Neural cell (in vitro differentiated cells): Measurements from ENCODE around the gene FBXL2. TPM values are rescaled to one million over a fixed set of nuclear protein-coding genes. Genes with fewer than 3 reads are reported as not detected.

Source experiments
- H2AFZ ChIP-seq: fragments of 200-600, 300-800 bp; sonication (generic), shearing (Covaris generic); 2 replicates; pipeline ENCODE4 v1.6.0; 2014; ENCODE audit warnings: low read depth, mild to moderate bottlenecking, antibody characterized with exemption, low read length, moderate library complexity
- H3F3A ChIP-seq: fragments of 200-600 bp; shearing (Covaris generic); 2 replicates; pipeline ENCODE4 v1.6.1; 2016; ENCODE audit warnings: mild to moderate bottlenecking, moderate library complexity, mixed read lengths, antibody characterized with exemption, low read length; ENCODE audit not compliant: insufficient read depth, poor library complexity, severe bottlenecking
- H3K27ac ChIP-seq: fragments of 200-600, 300-800 bp; sonication (generic), shearing (Covaris generic); 2 replicates; pipeline ENCODE4 v1.5.1; 2014; ENCODE audit warnings: mild to moderate bottlenecking, low read length, moderate library complexity
- H3K27me3 ChIP-seq: fragments of 300-800, 200-600 bp; sonication (generic), shearing (Covaris generic); 2 replicates; pipeline ENCODE4 v1.6.0; 2014; ENCODE audit warnings: mild to moderate bottlenecking, low read depth, low read length, moderate library complexity; ENCODE audit not compliant: insufficient read depth
- H3K36me3 ChIP-seq: fragments of 300-800, 200-600 bp; sonication (generic), shearing (Covaris generic); 2 replicates; pipeline ENCODE4 v1.5.1; 2014; ENCODE audit warnings: mild to moderate bottlenecking, antibody characterized with exemption, low read length, moderate library complexity; ENCODE audit not compliant: insufficient read depth
- H3K4me2 ChIP-seq: fragments of 300-800, 200-600 bp; sonication (generic), shearing (Covaris generic); 2 replicates; pipeline ENCODE4 v1.6.0; 2014; ENCODE audit warnings: mild to moderate bottlenecking, low read length
- H3K4me3 ChIP-seq: fragments of 300-800, 200-600 bp; sonication (generic), shearing (Covaris generic); 2 replicates; pipeline ENCODE4 v1.5.1; 2014; ENCODE audit warnings: mild to moderate bottlenecking, low read length, moderate library complexity
- H3K79me2 ChIP-seq: fragments of 200-600 bp; shearing (Covaris generic); replicated peaks from 2 replicates; pipeline ENCODE4 v1.6.0; 2014; ENCODE audit warnings: mild to moderate bottlenecking, low read length, moderate library complexity; ENCODE audit not compliant: insufficient read depth
- H3K9ac ChIP-seq: fragments of 300-800, 200-600 bp; sonication (generic), shearing (Covaris generic); 2 replicates; pipeline ENCODE4 v1.6.1; 2016; ENCODE audit warnings: mild to moderate bottlenecking, low read length, mixed read lengths
- H3K9me2 ChIP-seq: fragments of 200-600 bp; shearing (Covaris generic); 2 replicates; pipeline ENCODE4 v1.6.1; 2016; ENCODE audit warnings: mild to moderate bottlenecking, low read length, mixed read lengths; ENCODE audit not compliant: insufficient read depth
- H3K9me3 ChIP-seq: fragments of 200-600, 300-800 bp; sonication (generic), shearing (Covaris generic); 2 replicates; pipeline ENCODE4 v1.6.1; 2016; ENCODE audit warnings: mild to moderate bottlenecking, mixed run types, low read length, moderate library complexity, mixed read lengths
- H4K20me1 ChIP-seq: fragments of 200-600 bp; shearing (Covaris generic); 2 replicates; pipeline ENCODE4 v1.6.1; 2016; ENCODE audit warnings: mild to moderate bottlenecking, mixed run types; ENCODE audit not compliant: insufficient read depth
- EP300 ChIP-seq: fragments of 450-650 bp; conservative IDR thresholded peaks from 2 replicates; pipeline ENCODE4 v1.6.1; 2014; ENCODE audit warnings: antibody characterized with exemption, mild to moderate bottlenecking, moderate library complexity; ENCODE audit not compliant: poor library complexity, severe bottlenecking
- EZH2 ChIP-seq: fragments of 200-600, 300-800 bp; shearing (Covaris generic), sonication (generic); IDR thresholded peaks from 2 replicates; pipeline ENCODE4 v1.6.1; 2014; ENCODE audit warnings: antibody characterized with exemption, low read length, borderline replicate concordance, mild to moderate bottlenecking; ENCODE audit not compliant: insufficient read depth, poor library complexity, severe bottlenecking
- MXI1 ChIP-seq: fragments of 450-650 bp; conservative IDR thresholded peaks from 2 replicates; pipeline ENCODE4 v1.6.1; 2014; ENCODE audit warnings: antibody characterized with exemption, mild to moderate bottlenecking; ENCODE audit not compliant: poor library complexity, severe bottlenecking
- POLR2AphosphoS5 ChIP-seq: IDR thresholded peaks from 2 replicates; pipeline ENCODE4 v1.6.1; 2012
- RAD21 ChIP-seq: fragments of 450-650 bp; conservative IDR thresholded peaks from 2 replicates; pipeline ENCODE4 v1.6.1; 2014; ENCODE audit warnings: antibody characterized with exemption, mild to moderate bottlenecking, moderate library complexity
- SMC3 ChIP-seq: fragments of 450-650 bp; conservative IDR thresholded peaks from 2 replicates; pipeline ENCODE4 v1.6.1; 2014; ENCODE audit warnings: antibody characterized with exemption, mild to moderate bottlenecking, moderate library complexity; ENCODE audit not compliant: poor library complexity
- TAF1 ChIP-seq: IDR thresholded peaks from 2 replicates; pipeline ENCODE4 v1.6.1; 2012; ENCODE audit warnings: low read depth
- polyA plus RNA-seq: library from polyadenylated mRNA; depleted of rRNA; stranded (reverse); fragments of >200 nt; gene quantifications from 2 replicates; pipeline ENCODE4 v1.2.3, GENCODE V29; 2014
- TF ChIP-seq, protein P1 (sequence below): fragments of 450-650 bp; IDR thresholded peaks from 2 replicates; pipeline ENCODE4 v1.5.1; 2014; ENCODE audit warnings: antibody characterized with exemption, mild to moderate bottlenecking, moderate library complexity; ENCODE audit not compliant: poor library complexity, severe bottlenecking
- TF ChIP-seq, protein P2 (sequence below): IDR thresholded peaks from 2 replicates; pipeline ENCODE4 v1.6.1; 2012; ENCODE audit warnings: borderline replicate concordance

Gene FBXL2
- polyA plus RNA-seq, 1 donor from 2014 or later: 82.0 TPM

DNA sequence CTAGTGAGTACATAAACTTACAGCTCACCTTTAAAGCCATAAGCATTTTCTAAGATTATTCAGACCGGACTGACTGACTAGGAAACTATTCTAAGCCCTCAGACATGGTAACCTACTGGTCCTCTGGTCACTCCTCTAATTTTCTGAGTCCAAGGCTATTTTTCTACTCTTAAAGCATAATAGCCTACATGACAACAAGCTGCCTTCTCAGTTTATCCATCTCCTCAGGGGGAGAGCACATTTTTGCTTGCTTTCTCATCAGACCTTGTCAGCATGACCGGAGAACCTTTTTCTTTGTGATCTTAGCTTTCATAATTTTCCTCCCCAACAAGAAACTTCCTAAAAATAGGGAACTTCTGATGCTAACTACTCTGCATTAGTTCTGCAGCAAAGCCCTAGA, 124.5 kb downstream of the FBXL2 start:
- no peak overlapping the region for H3K4me3 ChIP-seq
- H3K27ac ChIP-seq: no peak overlapping the region
- H3K9me3 ChIP-seq: no peaks in the 10 kb centered on the region
- no peaks in the 10 kb centered on the region for H3K79me2 ChIP-seq
- TF ChIP-seq POLR2AphosphoS5: no peak
- TF ChIP-seq, protein P1, sequence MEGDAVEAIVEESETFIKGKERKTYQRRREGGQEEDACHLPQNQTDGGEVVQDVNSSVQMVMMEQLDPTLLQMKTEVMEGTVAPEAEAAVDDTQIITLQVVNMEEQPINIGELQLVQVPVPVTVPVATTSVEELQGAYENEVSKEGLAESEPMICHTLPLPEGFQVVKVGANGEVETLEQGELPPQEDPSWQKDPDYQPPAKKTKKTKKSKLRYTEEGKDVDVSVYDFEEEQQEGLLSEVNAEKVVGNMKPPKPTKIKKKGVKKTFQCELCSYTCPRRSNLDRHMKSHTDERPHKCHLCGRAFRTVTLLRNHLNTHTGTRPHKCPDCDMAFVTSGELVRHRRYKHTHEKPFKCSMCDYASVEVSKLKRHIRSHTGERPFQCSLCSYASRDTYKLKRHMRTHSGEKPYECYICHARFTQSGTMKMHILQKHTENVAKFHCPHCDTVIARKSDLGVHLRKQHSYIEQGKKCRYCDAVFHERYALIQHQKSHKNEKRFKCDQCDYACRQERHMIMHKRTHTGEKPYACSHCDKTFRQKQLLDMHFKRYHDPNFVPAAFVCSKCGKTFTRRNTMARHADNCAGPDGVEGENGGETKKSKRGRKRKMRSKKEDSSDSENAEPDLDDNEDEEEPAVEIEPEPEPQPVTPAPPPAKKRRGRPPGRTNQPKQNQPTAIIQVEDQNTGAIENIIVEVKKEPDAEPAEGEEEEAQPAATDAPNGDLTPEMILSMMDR: no peak
- TF ChIP-seq EP300: no peak
- TF ChIP-seq MXI1: no peak
- TF ChIP-seq, protein P2, sequence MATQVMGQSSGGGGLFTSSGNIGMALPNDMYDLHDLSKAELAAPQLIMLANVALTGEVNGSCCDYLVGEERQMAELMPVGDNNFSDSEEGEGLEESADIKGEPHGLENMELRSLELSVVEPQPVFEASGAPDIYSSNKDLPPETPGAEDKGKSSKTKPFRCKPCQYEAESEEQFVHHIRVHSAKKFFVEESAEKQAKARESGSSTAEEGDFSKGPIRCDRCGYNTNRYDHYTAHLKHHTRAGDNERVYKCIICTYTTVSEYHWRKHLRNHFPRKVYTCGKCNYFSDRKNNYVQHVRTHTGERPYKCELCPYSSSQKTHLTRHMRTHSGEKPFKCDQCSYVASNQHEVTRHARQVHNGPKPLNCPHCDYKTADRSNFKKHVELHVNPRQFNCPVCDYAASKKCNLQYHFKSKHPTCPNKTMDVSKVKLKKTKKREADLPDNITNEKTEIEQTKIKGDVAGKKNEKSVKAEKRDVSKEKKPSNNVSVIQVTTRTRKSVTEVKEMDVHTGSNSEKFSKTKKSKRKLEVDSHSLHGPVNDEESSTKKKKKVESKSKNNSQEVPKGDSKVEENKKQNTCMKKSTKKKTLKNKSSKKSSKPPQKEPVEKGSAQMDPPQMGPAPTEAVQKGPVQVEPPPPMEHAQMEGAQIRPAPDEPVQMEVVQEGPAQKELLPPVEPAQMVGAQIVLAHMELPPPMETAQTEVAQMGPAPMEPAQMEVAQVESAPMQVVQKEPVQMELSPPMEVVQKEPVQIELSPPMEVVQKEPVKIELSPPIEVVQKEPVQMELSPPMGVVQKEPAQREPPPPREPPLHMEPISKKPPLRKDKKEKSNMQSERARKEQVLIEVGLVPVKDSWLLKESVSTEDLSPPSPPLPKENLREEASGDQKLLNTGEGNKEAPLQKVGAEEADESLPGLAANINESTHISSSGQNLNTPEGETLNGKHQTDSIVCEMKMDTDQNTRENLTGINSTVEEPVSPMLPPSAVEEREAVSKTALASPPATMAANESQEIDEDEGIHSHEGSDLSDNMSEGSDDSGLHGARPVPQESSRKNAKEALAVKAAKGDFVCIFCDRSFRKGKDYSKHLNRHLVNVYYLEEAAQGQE: no peak
- no peak for TF ChIP-seq SMC3
- TF ChIP-seq RAD21: no peak
- TF ChIP-seq TAF1: no peak
- no peak for TF ChIP-seq EZH2
- H3K9ac ChIP-seq: no peak overlapping the region
- no peak overlapping the region for H2AFZ ChIP-seq
- H3K27me3 ChIP-seq: no peaks in the 10 kb centered on the region
- H3F3A ChIP-seq: no peaks in the 10 kb centered on the region
- peaks cover 18% of the 10 kb centered on the region for H3K36me3 ChIP-seq
- no peaks in the 10 kb centered on the region for H4K20me1 ChIP-seq
- H3K4me2 ChIP-seq: no peak overlapping the region
- no peaks in the 10 kb centered on the region for H3K9me2 ChIP-seq

- TF ChIP-seq, protein P2: no peak
- TF ChIP-seq MXI1: no peak
- no peak for TF ChIP-seq SMC3
- TF ChIP-seq EP300: no peak
- TF ChIP-seq TAF1: no peak
- TF ChIP-seq POLR2AphosphoS5: no peak
- TF ChIP-seq, protein P1: no peak
- no peak for TF ChIP-seq RAD21
- TF ChIP-seq EZH2: no peak
- Histone ChIP-seq H3K36me3 (peaks cover 17% of the 10 kb centered on the region), H3K9me2 (no peaks in the 10 kb centered on the region), H3K4me2 (no peak overlapping the region), H3K9ac (no peak overlapping the region), H3K9me3 (no peaks in the 10 kb centered on the region), H3K79me2 (no peaks in the 10 kb centered on the region), H3K27ac (no peak overlapping the region), H4K20me1 (no peaks in the 10 kb centered on the region), H2AFZ (no peak overlapping the region), H3K4me3 (no peak overlapping the region), H3K27me3 (no peaks in the 10 kb centered on the region), H3F3A (no peaks in the 10 kb centered on the region)
Observed at GRCh38 chr3:33402936-33403335, 125.7 kb downstream of the FBXL2 start.
